Keratinocyte (primary cell): ENCODE measurements around the gene KIF26A.

Source experiments
- CTCF ChIP-seq, 3 experiments: IDR thresholded peaks in 1 of 3; conservative IDR thresholded peaks in 1 of 3; optimal IDR thresholded peaks in 1 of 3; 2 replicates in 2 of 3; 3 replicates in 1 of 3; pipeline versions ENCODE3 to v1.5.1; 2011; ENCODE audit warnings: low read length in 3 of 3, mild to moderate bottlenecking in 3 of 3, moderate library complexity in 2 of 3, control low read depth in 1 of 3, inconsistent platforms in 1 of 3; ENCODE audit not compliant: insufficient read depth in 2 of 3; ENCODE audit errors: extremely low read depth in 1 of 3
- EZH2 ChIP-seq: IDR thresholded peaks from one replicate; pipeline ENCODE4 v1.6.1; 2012; ENCODE audit warnings: inconsistent platforms, mild to moderate bottlenecking, low read length, moderate library complexity

- peak; percentile 76 to 93 (median 85) for TF ChIP-seq CTCF (optimal IDR thresholded peaks at IDR 0.05 in 1 of 3, IDR thresholded peaks at IDR 0.05 in 1 of 3, conservative IDR thresholded peaks at IDR 0.05 in 1 of 3; ENCODE audit: extremely low read depth in 1 of 3, insufficient read depth in 2 of 3, low read length in 3 of 3)
- no peak for TF ChIP-seq EZH2
Observed at GRCh38 chr14:104130974-104131651, 7.3 kb upstream of the KIF26A start.
